Uterus (tissue), 4 donors: Measurements from ENCODE around the gene MVK. TPM values are rescaled to one million over a fixed set of nuclear protein-coding genes. Genes with fewer than 3 reads are reported as not detected.

ENCODE experiments used
- DNase-seq, 2 donors: peaks; one replicate each; pipeline ENCODE4 v3.0.0-alpha.2; 2019 to 2020
- H3K27ac ChIP-seq, 2 donors: fragments of 200-600 bp; sonication (generic); 1 replicate in 1 of 2; 2 replicates in 1 of 2; pipeline ENCODE4 v1.5.1; 2016 to 2018
- H3K27me3 ChIP-seq, 2 donors: fragments of 200-600 bp; sonication (generic); one replicate each; pipeline ENCODE4 v1.5.1; 2018 to 2019; ENCODE audit warnings: control low read depth in 1 of 2
- H3K36me3 ChIP-seq, 2 donors: fragments of 200-600 bp; sonication (generic); one replicate each; pipeline ENCODE4 v1.5.1; 2019; ENCODE audit warnings: control low read depth in 1 of 2
- H3K4me1 ChIP-seq, 2 donors: fragments of 200-600 bp; sonication (generic); one replicate each; pipeline ENCODE4 v1.5.1; 2018 to 2019; ENCODE audit warnings: control low read depth in 1 of 2
- H3K4me3 ChIP-seq, 2 donors: fragments of 200-600 bp; sonication (generic); 1 replicate in 1 of 2; 2 replicates in 1 of 2; pipeline ENCODE4 v1.5.1; 2018 to 2019; ENCODE audit warnings: mild to moderate bottlenecking in 1 of 2
- H3K9me3 ChIP-seq, 2 donors: fragments of 200-600 bp; sonication (generic); one replicate each; pipeline ENCODE4 v1.5.1; 2019; ENCODE audit warnings: control low read depth in 1 of 2
- CTCF ChIP-seq, 4 experiments: fragments of 200-600 bp in 2 of 4; fragments of 450-650 bp in 2 of 4; sonication (generic) in 2 of 4; IDR thresholded peaks; one replicate each; pipeline ENCODE4 v1.5.1; 2016 to 2019; ENCODE audit warnings: antibody characterized with exemption in 4 of 4, mild to moderate bottlenecking in 2 of 4, moderate library complexity in 1 of 4
- POLR2A ChIP-seq, 2 donors: fragments of 450-650 bp; IDR thresholded peaks; one replicate each; pipeline ENCODE4 v1.6.1; 2016; ENCODE audit warnings: antibody characterized with exemption in 2 of 2, mild to moderate bottlenecking in 1 of 2, moderate library complexity in 1 of 2
- intact Hi-C: fragments of 100-400 bp; cut with DNase I; formaldehyde crosslinking; loops from one replicate; pipeline ENCODE4 v1.15.1; 2023; ENCODE audit warnings: low total_unique reads
- total RNA-seq, 4 donors: library from RNA; depleted of rRNA in 3 of 4; stranded (reverse); fragments of >200 nt in 3 of 4; gene quantifications; one replicate each; pipeline versions ENCODE4 v1.1.0 to v1.2.4, GENCODE V29; 2014 to 2023
- donor health status: DM: yes; HTN: yes; CAD: no.

The MVK gene
- total RNA-seq, 4 donors from 2014 or later = 0.26 to 17.1 (median 11.4) TPM

GRCh38 chr12:109582636-109583035, 9.0 kb downstream of the MVK start:
- intact Hi-C loops = no loop called here
- no peak for DNase-seq
- Histone ChIP-seq H3K4me3 (no peak overlapping the region), H3K9me3 (no peaks in the 10 kb centered on the region), H3K36me3 (no peaks in the 10 kb centered on the region), H3K27me3 (no peaks in the 10 kb centered on the region), H3K27ac (no peak overlapping the region), H3K4me1 (no peaks in the 10 kb centered on the region)
- TF ChIP-seq CTCF (IDR thresholded peaks at IDR 0.05) (no peak), POLR2A (IDR thresholded peaks at IDR 0.05) (no peak)

GRCh38 chr12:109583733-109584132, 10.1 kb downstream of the MVK start:
- intact Hi-C loops = no loop called here
- Histone ChIP-seq H3K27ac (no peak overlapping the region), H3K4me3 (no peak overlapping the region), H3K9me3 (no peaks in the 10 kb centered on the region), H3K4me1 (no peaks in the 10 kb centered on the region), H3K27me3 (no peaks in the 10 kb centered on the region), H3K36me3 (no peaks in the 10 kb centered on the region)
- DNase-seq = no peak
- TF ChIP-seq POLR2A (IDR thresholded peaks at IDR 0.05) (no peak), CTCF (IDR thresholded peaks at IDR 0.05) (no peak)

GRCh38 chr12:109586385-109587296, 13.0 kb downstream of the MVK start:
- H3K4me1 ChIP-seq = no peaks in the 10 kb centered on the region
- no peaks in the 10 kb centered on the region for H3K36me3 ChIP-seq
- no peaks in the 10 kb centered on the region for H3K9me3 ChIP-seq
- intact Hi-C loops = no loop called here
- DNase-seq = no peak
- TF ChIP-seq POLR2A (IDR thresholded peaks at IDR 0.05) (no peak), CTCF (IDR thresholded peaks at IDR 0.05) (no peak)
- no peak overlapping the region for H3K27ac ChIP-seq
- no peak overlapping the region for H3K4me3 ChIP-seq
- no peaks in the 10 kb centered on the region for H3K27me3 ChIP-seq

GRCh38 chr12:109587921-109588320, 14.3 kb downstream of the MVK start:
- H3K4me3 ChIP-seq = no peak overlapping the region
- H3K4me1 ChIP-seq = no peaks in the 10 kb centered on the region
- no peaks in the 10 kb centered on the region for H3K9me3 ChIP-seq
- no peak overlapping the region for H3K27ac ChIP-seq
- DNase-seq = no peak
- no peak for TF ChIP-seq CTCF (IDR thresholded peaks at IDR 0.05)
- TF ChIP-seq POLR2A (IDR thresholded peaks at IDR 0.05) = no peak
- H3K36me3 ChIP-seq = no peaks in the 10 kb centered on the region
- no peaks in the 10 kb centered on the region for H3K27me3 ChIP-seq
- intact Hi-C loops = no loop called here

GRCh38 chr12:109588461-109589239, 15.1 kb downstream of the MVK start:
- Histone ChIP-seq H3K4me1 (no peaks in the 10 kb centered on the region), H3K36me3 (no peaks in the 10 kb centered on the region), H3K4me3 (no peak overlapping the region), H3K27ac (no peak overlapping the region), H3K9me3 (no peaks in the 10 kb centered on the region), H3K27me3 (no peaks in the 10 kb centered on the region)
- TF ChIP-seq POLR2A (IDR thresholded peaks at IDR 0.05) = no peak
- TF ChIP-seq CTCF (IDR thresholded peaks at IDR 0.05) = no peak
- intact Hi-C loops = no loop called here
- no peak for DNase-seq
